ENCODE measurements around the gene IDH3G. TPM values are rescaled to one million over a fixed set of nuclear protein-coding genes. Genes with fewer than 3 reads are reported as not detected.

The IDH3G gene
- total RNA-seq, 1 experiment from 2014 or later, result 43.2 TPM

- no peak overlapping the region for H2AK5ac ChIP-seq (ENCODE audit: insufficient read length, low read length)
- DNase-seq, result no peak
- H4K8ac ChIP-seq (replicated peaks; ENCODE audit: insufficient read length, low read depth, low read length), result no peak overlapping the region
- no peak overlapping the region for H3K4me2 ChIP-seq (ENCODE audit: insufficient read depth, insufficient read length, low read length)
- Mint-ChIP-seq H3K4me1 (peaks cover 4 to 8% of the 10 kb centered on the region in 2 experiments), H3K4me3 (no peak overlapping the region), H3K36me3 (ENCODE audit: insufficient read depth in 1 of 3, low read depth in 3 of 3) (peaks cover 8 to 22% (median 9%) of the 10 kb centered on the region in 3 experiments; a peak in 6 of 7 replicates), H3K9me3 (peaks cover 38 to 63% of the 10 kb centered on the region in 2 experiments), H3K27ac (no peak overlapping the region), H3K27me3 (ENCODE audit: low read depth) (peaks cover 2% of the 10 kb centered on the region; the same call in 1 of the 2 replicates)
- no peak overlapping the region for H2BK15ac ChIP-seq (ENCODE audit: low read depth, low read length)
- no peak overlapping the region for H2BK12ac ChIP-seq (ENCODE audit: insufficient read length, low read depth, low read length)
- H4K91ac ChIP-seq (ENCODE audit: insufficient read length, low read depth, low read length), result no peak overlapping the region
- peaks cover 8% of the 10 kb centered on the region for H3K9me3 ChIP-seq (ENCODE audit: control insufficient read depth, low read depth, low read length)
- H3K23me2 ChIP-seq (ENCODE audit: insufficient read length, low read depth, low read length, poor library complexity, severe bottlenecking), result no peaks in the 10 kb centered on the region
- no peak overlapping the region for H3T11ph ChIP-seq (ENCODE audit: low read length)
- H3K14ac ChIP-seq (ENCODE audit: insufficient read depth, low read length), result no peak overlapping the region
- H3K4ac ChIP-seq (ENCODE audit: low read depth, low read length), result no peak overlapping the region
- H3K79me2 ChIP-seq (ENCODE audit: insufficient read depth, low read length), result no peaks in the 10 kb centered on the region
- H3K27me3 ChIP-seq (ENCODE audit: insufficient read depth, low read length), result no peaks in the 10 kb centered on the region
- no peak overlapping the region for H2BK120ac ChIP-seq (ENCODE audit: low read depth, low read length, poor library complexity, severe bottlenecking)
- no peak overlapping the region for H3K9ac ChIP-seq (ENCODE audit: extremely low read depth, insufficient read length, low read length)
- WGBS (ENCODE audit: extremely low coverage, insufficient read length, low lambda C conversion rate), result no CpG with 5 or more reads among the region's 24 CpGs
- no peak overlapping the region for H3K56ac ChIP-seq (ENCODE audit: insufficient read length, low read depth, low read length)
- no peaks in the 10 kb centered on the region for H3K79me1 ChIP-seq (ENCODE audit: insufficient read depth, low read depth, low read length, poor library complexity, severe bottlenecking)
- no peaks in the 10 kb centered on the region for H3K4me1 ChIP-seq (ENCODE audit: insufficient read depth, low read length)
- no peak overlapping the region for H2BK5ac ChIP-seq (ENCODE audit: insufficient read length, low read length)
- no peak for TF ChIP-seq CTCF (conservative IDR thresholded peaks at IDR 0.05)
- no peaks in the 10 kb centered on the region for H4K20me1 ChIP-seq (ENCODE audit: control insufficient read depth, insufficient read depth, insufficient read length)
- H3K18ac ChIP-seq (ENCODE audit: insufficient read length, low read depth, low read length), result no peak overlapping the region
- H3K23ac ChIP-seq (ENCODE audit: insufficient read length, low read depth, low read length), result no peak overlapping the region
- H3K27ac ChIP-seq (ENCODE audit: insufficient read length, low read depth, low read length), result no peak overlapping the region
- H2AFZ ChIP-seq (ENCODE audit: low read length), result no peak overlapping the region
- no peak overlapping the region for H4K5ac ChIP-seq (ENCODE audit: insufficient read length, low read depth, low read length)
- H2BK20ac ChIP-seq (ENCODE audit: low read depth, low read length, poor library complexity, severe bottlenecking), result no peak overlapping the region
These were observed 12.6 kb downstream of the IDH3G start for GRCh38 chrX:153781428-153782047.

Measured in H9 (cell line).